HFF-Myc (cell line): ENCODE measurements around the gene CD44.

Experiments
- DNase-seq: peaks from one replicate; pipeline ENCODE4 v3.0.0-alpha.2; 2011; ENCODE audit warnings: low read depth; ENCODE audit errors: extremely low read depth
- H3K4me3 ChIP-seq: replicated peaks from 2 replicates; pipeline ENCODE4 v1.5.1; 2011; ENCODE audit warnings: low read depth, mild to moderate bottlenecking, control low read depth, low read length
- CTCF ChIP-seq: IDR thresholded peaks from 2 replicates; pipeline ENCODE4 v1.5.1; 2012; ENCODE audit warnings: mild to moderate bottlenecking, low read depth, low read length, control low read depth; ENCODE audit errors: missing control alignments

The CD44 gene

GRCh38 chr11:35228328-35228725, 89.4 kb downstream of the CD44 start:
- no peak for DNase-seq
- no peak overlapping the region for H3K4me3 ChIP-seq
- no peak for TF ChIP-seq CTCF

GRCh38 chr11:35230388-35230787, 91.4 kb downstream of the CD44 start:
- no peak for DNase-seq
- no peak for TF ChIP-seq CTCF
- H3K4me3 ChIP-seq, result no peak overlapping the region

GRCh38 chr11:35231076-35231860, 92.3 kb downstream of the CD44 start:
- no peak for TF ChIP-seq CTCF
- H3K4me3 ChIP-seq, result no peak overlapping the region
- no peak for DNase-seq

GRCh38 chr11:35232891-35233330, 93.9 kb downstream of the CD44 start:
- no peak overlapping the region for H3K4me3 ChIP-seq
- DNase-seq, result no peak
- no peak for TF ChIP-seq CTCF

GRCh38 chr11:35233518-35233917, 94.5 kb downstream of the CD44 start:
- no peak for DNase-seq
- no peak overlapping the region for H3K4me3 ChIP-seq

GRCh38 chr11:35234460-35235156, 95.6 kb downstream of the CD44 start:
- DNase-seq, result no peak
- no peak overlapping the region for H3K4me3 ChIP-seq
- no peak for TF ChIP-seq CTCF

More at GRCh38 chr11:35233518-35233917, 94.5 kb downstream of the CD44 start:
- TF ChIP-seq CTCF, result no peak
